SJSA1 (cell line): ENCODE measurements around the gene PARD3B. TPM values are rescaled to one million over a fixed set of nuclear protein-coding genes. Genes with fewer than 3 reads are reported as not detected.

ENCODE experiments used
- DNase-seq, 2 experiments: peaks; one replicate each; pipeline ENCODE4 v3.0.0-alpha.2; 2015 to 2020; ENCODE audit warnings: low spot score in 2 of 2, low read depth in 1 of 2
- H3K27ac ChIP-seq: fragments of 250-450 bp; sonication (Bioruptor Pico); 2 replicates; pipeline ENCODE4 v1.5.1; 2020; ENCODE audit warnings: mild to moderate bottlenecking, moderate library complexity
- H3K27me3 ChIP-seq: fragments of 250-450 bp; sonication (Bioruptor Pico); replicated peaks from 2 replicates; pipeline ENCODE4 v1.5.1; 2020; ENCODE audit warnings: mild to moderate bottlenecking, moderate library complexity
- H3K36me3 ChIP-seq: fragments of 250-450 bp; sonication (Bioruptor Pico); 2 replicates; pipeline ENCODE4 v1.5.1; 2020; ENCODE audit warnings: mild to moderate bottlenecking
- H3K4me1 ChIP-seq: fragments of 250-450 bp; sonication (Bioruptor Pico); replicated peaks from 2 replicates; pipeline ENCODE4 v1.6.1; 2021; ENCODE audit warnings: mild to moderate bottlenecking
- H3K4me3 ChIP-seq: fragments of 250-450 bp; sonication (Bioruptor Pico); 2 replicates; pipeline ENCODE4 v1.5.1; 2020; ENCODE audit warnings: mild to moderate bottlenecking
- H3K9me3 ChIP-seq: fragments of 250-450 bp; sonication (Bioruptor Pico); replicated peaks from 2 replicates; pipeline ENCODE4 v1.5.1; 2020; ENCODE audit warnings: mild to moderate bottlenecking
- total RNA-seq: library from RNA; depleted of rRNA; stranded (reverse); fragments of >200 nt; shearing (Covaris generic); gene quantifications from 2 replicates; pipeline ENCODE4 v1.2.3, GENCODE V29; 2014

The PARD3B gene
- total RNA-seq, 1 experiment from 2014 or later, result 10.6 TPM

- no peaks in the 10 kb centered on the region for H3K27me3 ChIP-seq
- no peak overlapping the region for H3K4me3 ChIP-seq
- no peaks in the 10 kb centered on the region for H3K36me3 ChIP-seq
- DNase-seq, result no peak
- no peaks in the 10 kb centered on the region for H3K9me3 ChIP-seq
- H3K4me1 ChIP-seq, result no peaks in the 10 kb centered on the region
- no peak overlapping the region for H3K27ac ChIP-seq
Measured at GRCh38 chr2:204917089-204917701, 371.9 kb downstream of the PARD3B start.

DNA sequence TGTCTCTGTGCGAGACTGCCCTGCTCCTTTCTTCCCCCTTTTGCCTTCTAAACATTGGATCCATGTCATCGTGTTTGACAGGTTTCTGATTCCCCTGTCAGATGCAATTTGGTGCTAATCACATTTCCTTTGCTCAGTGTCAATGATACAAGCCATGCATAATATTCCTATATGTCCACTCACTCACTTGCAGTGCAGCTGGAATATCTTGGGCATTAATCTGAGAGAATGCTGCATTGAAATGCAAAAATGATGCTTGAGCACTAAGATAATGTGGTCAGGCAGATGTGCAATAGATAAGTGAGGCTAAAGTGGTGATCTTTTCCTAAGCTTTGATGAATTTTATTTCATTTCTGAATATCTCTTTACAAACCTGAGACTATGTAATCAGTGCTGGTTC lies 375.5 kb downstream of the PARD3B start:
- Histone ChIP-seq H3K4me1 (no peaks in the 10 kb centered on the region), H3K9me3 (no peaks in the 10 kb centered on the region), H3K27ac (no peak overlapping the region), H3K36me3 (no peaks in the 10 kb centered on the region), H3K4me3 (no peak overlapping the region), H3K27me3 (no peaks in the 10 kb centered on the region)
- DNase-seq, result no peak

DNA sequence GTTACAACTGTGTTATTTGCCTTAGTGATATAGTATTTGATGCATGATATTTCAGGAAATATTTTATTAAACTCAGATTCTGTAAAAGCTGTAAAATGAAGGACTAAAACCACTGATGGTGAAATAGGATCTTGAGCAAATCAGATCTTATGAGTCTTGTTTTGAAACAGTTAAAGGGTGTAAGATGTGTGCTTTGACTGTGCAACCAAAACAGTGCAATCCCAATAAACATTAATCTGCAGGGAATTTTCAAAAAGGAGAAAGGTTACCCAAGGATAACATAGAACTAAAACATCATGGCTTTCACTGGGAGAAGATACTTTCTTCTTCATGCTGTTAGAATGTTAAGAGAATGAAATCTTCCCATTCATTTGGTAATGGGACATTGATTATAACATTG lies 378.7 kb downstream of the PARD3B start:
- Histone ChIP-seq H3K4me1 (no peaks in the 10 kb centered on the region), H3K36me3 (no peaks in the 10 kb centered on the region), H3K27me3 (no peaks in the 10 kb centered on the region), H3K27ac (no peak overlapping the region), H3K4me3 (no peak overlapping the region), H3K9me3 (no peaks in the 10 kb centered on the region)
- no peak for DNase-seq

GRCh38 chr2:204931562-204931961 lies 386.3 kb downstream of the PARD3B start:
- H3K27ac ChIP-seq, result no peak overlapping the region
- no peaks in the 10 kb centered on the region for H3K27me3 ChIP-seq
- DNase-seq, result no peak
- no peaks in the 10 kb centered on the region for H3K36me3 ChIP-seq
- no peaks in the 10 kb centered on the region for H3K4me1 ChIP-seq
- no peaks in the 10 kb centered on the region for H3K9me3 ChIP-seq
- no peak overlapping the region for H3K4me3 ChIP-seq

GRCh38 chr2:204933735-204934374 lies 388.6 kb downstream of the PARD3B start:
- H3K36me3 ChIP-seq, result no peaks in the 10 kb centered on the region
- no peaks in the 10 kb centered on the region for H3K27me3 ChIP-seq
- H3K9me3 ChIP-seq, result no peaks in the 10 kb centered on the region
- no peak overlapping the region for H3K4me3 ChIP-seq
- no peaks in the 10 kb centered on the region for H3K4me1 ChIP-seq
- DNase-seq, result no peak
- no peak overlapping the region for H3K27ac ChIP-seq

DNA sequence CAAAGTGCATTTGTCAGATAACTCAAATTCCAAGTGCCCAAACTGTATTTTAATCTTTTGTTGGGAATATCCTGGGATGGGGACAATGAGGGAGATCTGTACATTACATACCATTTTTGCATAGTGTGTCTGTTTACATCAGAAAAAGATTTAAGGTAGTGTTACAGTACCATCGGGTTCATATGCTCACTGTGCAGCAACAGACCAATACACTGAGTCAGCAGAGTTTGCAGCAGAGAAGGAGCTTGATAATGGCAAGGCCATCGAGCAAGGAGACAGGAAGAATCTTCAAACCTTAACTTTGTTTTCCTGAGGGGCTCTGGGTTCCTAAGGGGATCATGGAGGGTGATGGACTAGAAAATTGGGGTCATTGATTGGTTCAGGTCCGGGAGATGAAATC lies 399.7 kb downstream of the PARD3B start:
- Histone ChIP-seq H3K9me3 (no peaks in the 10 kb centered on the region), H3K27me3 (no peaks in the 10 kb centered on the region), H3K36me3 (no peaks in the 10 kb centered on the region), H3K4me1 (peaks cover 2% of the 10 kb centered on the region), H3K27ac (no peak overlapping the region), H3K4me3 (no peak overlapping the region)
- no peak for DNase-seq

- DNase-seq, result no peak
Measured at GRCh38 chr2:204945376-204945775, 400.1 kb downstream of the PARD3B start.

GRCh38 chr2:204946892-204947291 lies 401.6 kb downstream of the PARD3B start:
- no peaks in the 10 kb centered on the region for H3K27me3 ChIP-seq
- no peak overlapping the region for H3K27ac ChIP-seq
- H3K4me1 ChIP-seq, result peaks cover 20% of the 10 kb centered on the region
- H3K36me3 ChIP-seq, result no peaks in the 10 kb centered on the region
- no peaks in the 10 kb centered on the region for H3K9me3 ChIP-seq
- H3K4me3 ChIP-seq, result no peak overlapping the region
- no peak for DNase-seq

More at GRCh38 chr2:204945376-204945775, 400.1 kb downstream of the PARD3B start:
- no peaks in the 10 kb centered on the region for H3K36me3 ChIP-seq
- no peaks in the 10 kb centered on the region for H3K9me3 ChIP-seq
- H3K4me1 ChIP-seq, result peaks cover 7% of the 10 kb centered on the region
- no peaks in the 10 kb centered on the region for H3K27me3 ChIP-seq
- no peak overlapping the region for H3K4me3 ChIP-seq
- no peak overlapping the region for H3K27ac ChIP-seq

GRCh38 chr2:204947405-204947804 lies 402.1 kb downstream of the PARD3B start:
- peaks cover 20% of the 10 kb centered on the region for H3K4me1 ChIP-seq
- no peak overlapping the region for H3K4me3 ChIP-seq
- no peak for DNase-seq
- no peaks in the 10 kb centered on the region for H3K36me3 ChIP-seq
- H3K27me3 ChIP-seq, result no peaks in the 10 kb centered on the region
- no peak overlapping the region for H3K27ac ChIP-seq
- H3K9me3 ChIP-seq, result no peaks in the 10 kb centered on the region

GRCh38 chr2:204948024-204948763 lies 402.9 kb downstream of the PARD3B start:
- Histone ChIP-seq H3K9me3 (no peaks in the 10 kb centered on the region), H3K36me3 (no peaks in the 10 kb centered on the region), H3K27me3 (no peaks in the 10 kb centered on the region), H3K4me3 (no peak overlapping the region), H3K27ac (no peak overlapping the region), H3K4me1 (peaks cover 20% of the 10 kb centered on the region)
- DNase-seq, result no peak

DNA sequence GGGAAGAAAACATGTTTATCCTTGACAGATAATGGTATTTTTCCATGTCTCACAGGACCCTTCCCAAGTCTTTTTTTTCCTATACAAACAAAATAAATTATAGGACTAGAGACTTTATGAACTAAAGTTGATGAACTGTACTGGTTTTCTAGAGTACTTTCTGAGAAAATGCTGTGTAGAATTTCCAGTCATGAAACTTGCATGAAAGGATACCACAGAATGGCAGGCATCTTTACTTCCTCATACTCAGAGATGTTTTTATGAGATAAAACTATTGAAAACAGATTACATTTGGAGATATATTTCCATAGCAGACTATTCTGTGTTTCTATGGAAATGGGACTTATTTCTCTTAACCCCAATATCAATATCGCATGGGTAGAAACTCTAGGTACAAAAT lies 403.5 kb downstream of the PARD3B start:
- no peak overlapping the region for H3K27ac ChIP-seq
- no peak for DNase-seq
- no peaks in the 10 kb centered on the region for H3K27me3 ChIP-seq
- H3K36me3 ChIP-seq, result no peaks in the 10 kb centered on the region
- peaks cover 20% of the 10 kb centered on the region for H3K4me1 ChIP-seq
- no peak overlapping the region for H3K4me3 ChIP-seq
- no peaks in the 10 kb centered on the region for H3K9me3 ChIP-seq

GRCh38 chr2:204950695-204951346 lies 405.5 kb downstream of the PARD3B start:
- no peaks in the 10 kb centered on the region for H3K27me3 ChIP-seq
- H3K4me3 ChIP-seq, result no peak overlapping the region
- H3K4me1 ChIP-seq, result peaks cover 20% of the 10 kb centered on the region
- peak in 1 of 2 experiments; percentile 71 for DNase-seq
- H3K36me3 ChIP-seq, result no peaks in the 10 kb centered on the region
- H3K9me3 ChIP-seq, result no peaks in the 10 kb centered on the region
- H3K27ac ChIP-seq, result peak overlapping the region; percentile 22

GRCh38 chr2:204958371-204958770 lies 413.1 kb downstream of the PARD3B start:
- H3K4me1 ChIP-seq, result no peaks in the 10 kb centered on the region
- H3K27me3 ChIP-seq, result no peaks in the 10 kb centered on the region
- DNase-seq, result no peak
- H3K9me3 ChIP-seq, result no peaks in the 10 kb centered on the region
- H3K36me3 ChIP-seq, result no peaks in the 10 kb centered on the region
- no peak overlapping the region for H3K27ac ChIP-seq
- no peak overlapping the region for H3K4me3 ChIP-seq

DNA sequence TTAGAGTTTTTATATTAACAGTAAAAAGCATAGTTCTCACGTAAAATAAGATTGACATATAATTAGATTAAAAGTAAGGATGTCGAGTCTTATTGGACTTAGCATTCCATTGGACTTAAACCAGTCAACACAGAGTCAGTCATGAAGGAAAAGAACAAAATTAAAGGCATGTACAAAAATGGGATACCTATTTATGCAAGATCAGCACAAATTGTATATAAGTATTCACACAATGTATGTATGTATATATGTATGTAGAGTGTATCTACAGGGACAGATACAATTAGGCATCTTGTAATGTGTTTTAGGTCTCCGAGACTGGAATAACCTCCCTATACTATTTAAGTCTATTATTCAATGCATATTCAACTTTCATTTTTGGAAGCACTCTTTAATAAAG lies 419.1 kb downstream of the PARD3B start:
- no peak for DNase-seq
- no peak overlapping the region for H3K4me3 ChIP-seq

More for the DNA sequence above, 419.1 kb downstream of the PARD3B start:
- Histone ChIP-seq H3K4me1 (no peaks in the 10 kb centered on the region), H3K27ac (no peak overlapping the region), H3K27me3 (no peaks in the 10 kb centered on the region), H3K36me3 (no peaks in the 10 kb centered on the region), H3K9me3 (no peaks in the 10 kb centered on the region)
